ENCODE results near the gene AGBL4.

Gene AGBL4

GRCh38 chr1:48681476-48682305 is 1342.1 kb downstream of the AGBL4 start:
- DNase-seq (ENCODE audit: low read depth in 3 of 3), result no peak

DNA sequence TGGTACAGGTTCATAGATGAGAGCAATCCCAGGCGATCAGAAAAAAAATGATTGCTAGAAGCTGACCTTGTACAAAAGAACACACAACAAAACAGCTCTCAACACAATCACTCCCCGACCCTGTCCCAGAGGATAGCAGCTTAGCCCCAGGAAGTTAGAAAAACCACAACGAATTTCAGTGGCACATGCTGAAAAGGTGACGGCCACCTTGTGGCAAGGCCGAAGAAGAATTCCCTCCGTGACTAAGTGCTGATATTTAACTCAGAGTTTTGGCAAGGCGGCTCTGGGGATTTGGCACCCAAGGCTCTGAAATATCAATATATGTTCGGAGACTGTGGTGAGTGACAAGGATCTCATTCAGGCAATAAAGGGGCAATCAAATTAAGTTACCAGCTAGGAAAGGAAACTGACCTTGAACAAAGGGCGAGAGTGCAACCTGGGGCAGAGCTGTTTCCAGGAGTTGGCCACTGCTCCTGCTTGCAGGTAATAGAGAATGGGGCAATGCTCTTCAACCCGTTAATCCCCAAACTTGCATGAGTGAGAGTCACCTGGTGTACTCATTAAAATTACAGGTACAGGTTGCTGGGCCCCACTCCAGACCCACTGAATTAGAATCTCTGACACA is 1343.2 kb downstream of the AGBL4 start:
- DNase-seq (ENCODE audit: low read depth in 3 of 3), result no peak

GRCh38 chr1:48679859-48680258 is 1343.9 kb downstream of the AGBL4 start:
- no peak for DNase-seq (ENCODE audit: low read depth in 3 of 3)

DNA sequence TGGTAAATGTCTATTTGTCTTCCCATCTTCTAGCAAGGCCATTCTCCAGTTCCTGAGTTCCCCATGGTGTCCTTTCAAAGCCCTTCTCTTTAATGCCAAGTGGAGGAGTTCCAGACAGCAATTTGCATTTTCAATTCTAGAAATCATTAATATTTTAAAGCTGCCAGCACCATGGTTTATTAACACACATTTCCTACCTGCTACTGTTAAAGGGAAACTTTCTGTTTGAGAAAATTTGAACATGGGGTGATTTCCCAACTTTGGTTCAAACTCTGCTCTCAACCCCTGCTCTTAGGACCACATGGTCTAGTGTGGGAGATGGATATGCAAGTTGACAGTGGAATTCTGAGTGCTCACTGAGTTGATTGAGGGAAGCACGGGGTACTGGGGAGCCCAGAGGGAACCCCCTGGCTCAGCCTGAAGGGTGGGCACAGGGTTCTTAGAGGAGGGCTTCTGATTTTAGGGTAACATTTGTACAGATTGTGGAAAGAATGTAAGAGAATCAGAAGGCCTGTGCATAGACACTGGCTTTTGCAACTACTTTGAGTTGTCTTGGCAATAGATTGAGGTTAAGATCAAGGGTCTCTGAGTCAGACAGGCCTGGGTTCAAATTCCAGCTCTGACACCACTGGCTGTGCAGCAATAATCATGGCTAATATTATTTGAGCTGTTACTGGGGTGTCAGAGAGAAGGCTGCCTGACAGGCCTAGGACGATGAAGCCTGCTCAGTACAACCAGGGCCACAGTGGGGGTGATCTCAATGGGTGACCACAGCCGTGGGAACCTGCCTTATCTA is 1344.8 kb downstream of the AGBL4 start:
- no peak for DNase-seq (ENCODE audit: low read depth in 3 of 3)

DNA sequence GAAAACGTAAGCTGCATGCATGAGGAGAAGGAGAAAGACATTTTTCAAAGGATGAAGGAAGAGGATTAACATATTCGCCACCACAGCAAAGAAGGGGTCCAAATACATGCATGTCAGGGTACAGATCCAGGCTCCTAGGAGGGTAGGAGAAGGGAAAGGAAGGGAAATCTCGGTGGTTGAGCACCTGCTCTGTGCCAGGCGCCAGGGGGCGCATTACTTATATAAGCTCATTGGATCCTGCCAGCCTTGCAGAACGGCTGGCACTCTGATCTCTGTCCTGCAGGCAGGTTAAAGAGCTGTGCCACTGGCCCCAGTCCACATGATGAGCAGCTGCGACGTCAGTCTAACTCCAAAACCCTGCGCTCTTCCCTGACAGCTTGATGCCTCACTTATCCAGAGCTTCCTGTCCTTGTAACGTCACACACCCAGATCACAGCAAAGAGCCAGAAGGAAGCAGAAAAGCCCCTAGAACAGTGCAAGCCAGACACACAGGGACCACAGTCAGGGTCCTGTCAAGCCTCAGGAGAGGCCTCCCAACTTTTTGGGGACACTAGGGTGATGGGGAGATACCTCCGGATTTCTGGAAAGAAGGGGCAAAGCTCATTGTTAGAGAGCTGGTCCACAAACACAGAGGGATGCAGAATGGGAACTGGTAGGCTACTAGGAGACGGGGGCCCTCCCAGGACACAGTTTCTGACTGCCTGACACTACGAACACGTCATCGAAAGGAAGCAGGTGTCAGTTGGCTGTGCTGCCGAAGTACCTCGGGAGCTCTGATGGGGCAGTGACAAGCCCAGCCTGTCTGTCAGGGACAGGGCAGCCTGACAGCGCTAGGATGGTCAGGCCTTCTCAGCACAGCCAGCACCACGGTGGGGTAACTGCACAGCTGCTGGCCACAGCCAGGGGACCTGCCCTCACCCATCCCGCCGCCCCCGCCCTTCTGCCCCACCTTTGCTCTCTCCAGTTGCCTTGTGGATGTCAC is 1346.2 kb downstream of the AGBL4 start:
- DNase-seq (ENCODE audit: low read depth in 3 of 3), result peak in 1 of 3 experiments; percentile 38

DNA sequence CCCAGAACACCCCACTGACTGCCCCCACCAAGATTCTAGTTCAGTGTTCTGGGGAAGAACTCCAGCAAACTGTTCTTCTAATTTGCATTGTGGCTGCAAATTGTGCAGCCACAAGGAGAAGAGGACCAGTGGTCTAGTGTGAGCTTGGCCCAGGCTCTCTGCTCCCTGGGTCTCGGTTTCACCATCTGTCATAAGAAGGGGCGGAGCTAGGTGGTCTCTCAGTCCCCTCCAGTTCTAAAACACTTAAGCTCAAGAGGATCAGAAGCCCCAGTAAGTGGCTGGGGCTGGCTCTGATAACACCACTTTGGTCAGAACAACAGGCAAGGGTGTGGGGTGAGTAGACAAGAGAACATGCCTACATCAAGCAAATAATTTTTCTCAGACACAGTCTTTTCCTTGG is 1346.9 kb downstream of the AGBL4 start:
- no peak for DNase-seq (ENCODE audit: low read depth in 3 of 3)

DNA sequence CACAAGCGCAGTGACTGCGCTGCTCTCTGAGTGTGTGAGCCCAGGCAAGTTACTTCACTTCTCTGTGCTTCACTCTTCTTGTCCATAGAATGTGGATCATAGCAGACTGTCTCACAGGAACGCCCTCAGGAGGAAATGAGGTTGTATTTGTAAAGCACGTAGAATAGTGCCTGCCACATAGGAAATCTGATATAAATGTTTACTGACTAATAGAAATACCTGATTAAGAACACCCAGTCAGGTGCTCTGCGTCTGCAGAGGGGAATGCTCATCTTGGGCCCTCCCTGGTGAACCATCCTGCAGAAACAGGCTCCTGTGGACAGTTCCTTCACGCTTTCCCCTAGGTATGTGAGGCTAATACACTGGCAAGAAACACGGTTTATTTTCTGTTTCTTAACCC is 1347.4 kb downstream of the AGBL4 start:
- DNase-seq (ENCODE audit: low read depth in 3 of 3), result no peak

- DNase-seq (ENCODE audit: low read depth in 3 of 3), result no peak
Observed at GRCh38 chr1:48675251-48675650, 1348.5 kb downstream of the AGBL4 start.

DNA sequence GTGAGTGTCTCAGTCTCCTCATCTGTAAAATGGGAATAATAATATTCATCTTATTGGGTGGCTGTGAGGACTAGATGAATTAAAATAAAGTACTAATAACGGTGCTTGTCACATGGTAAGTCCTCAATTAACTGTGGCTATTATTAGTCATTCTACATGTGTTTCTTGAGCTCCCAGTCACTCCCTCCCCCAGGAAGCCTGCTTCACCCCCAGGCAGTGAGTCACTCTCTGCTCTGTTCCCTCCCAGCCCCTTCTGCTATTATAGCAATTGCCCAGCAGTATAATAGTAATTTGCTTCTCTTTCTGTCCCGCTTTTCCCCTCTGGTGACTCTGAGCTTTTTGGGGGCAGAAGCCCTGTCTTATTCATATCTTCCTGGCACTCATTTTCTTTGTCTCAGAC is 1349.1 kb downstream of the AGBL4 start:
- no peak for DNase-seq (ENCODE audit: low read depth in 3 of 3)

DNA sequence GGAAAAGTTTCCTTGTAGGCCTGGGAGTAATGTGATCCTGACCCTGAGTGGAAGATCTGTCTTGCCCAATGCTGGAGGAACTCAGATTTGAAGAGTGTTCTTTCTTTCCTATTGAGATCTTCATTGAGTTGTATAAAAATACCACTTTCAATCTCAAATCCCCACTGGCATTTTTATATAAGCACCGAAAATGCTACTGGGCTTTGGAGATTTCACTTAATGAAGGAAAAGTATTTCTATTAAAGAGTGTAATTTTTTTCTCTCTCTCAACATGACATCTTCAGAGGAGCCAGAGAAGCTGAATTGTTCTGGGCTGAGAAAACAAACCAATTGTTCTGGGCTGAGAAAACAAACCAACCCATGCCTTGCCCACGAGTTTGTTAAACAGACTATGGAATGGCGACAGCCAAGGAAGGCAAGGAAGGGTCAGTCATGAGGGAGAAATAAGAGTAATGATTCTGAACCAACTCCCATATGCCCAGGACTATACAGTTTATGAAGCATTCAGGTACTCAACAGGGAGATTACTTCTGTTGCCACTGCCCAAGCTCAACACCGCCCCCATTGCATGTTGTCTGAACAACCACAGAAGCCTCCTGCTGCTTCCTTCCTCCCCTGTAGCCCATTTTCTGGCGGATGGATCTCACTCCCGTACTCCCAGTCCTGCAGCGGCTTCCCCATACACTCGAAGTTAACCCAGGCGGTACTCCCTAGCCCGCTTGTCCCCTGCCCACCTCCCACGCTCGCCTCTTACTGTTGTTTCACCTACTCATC is 1350.2 kb downstream of the AGBL4 start:
- no peak for DNase-seq (ENCODE audit: low read depth in 3 of 3)

DNA sequence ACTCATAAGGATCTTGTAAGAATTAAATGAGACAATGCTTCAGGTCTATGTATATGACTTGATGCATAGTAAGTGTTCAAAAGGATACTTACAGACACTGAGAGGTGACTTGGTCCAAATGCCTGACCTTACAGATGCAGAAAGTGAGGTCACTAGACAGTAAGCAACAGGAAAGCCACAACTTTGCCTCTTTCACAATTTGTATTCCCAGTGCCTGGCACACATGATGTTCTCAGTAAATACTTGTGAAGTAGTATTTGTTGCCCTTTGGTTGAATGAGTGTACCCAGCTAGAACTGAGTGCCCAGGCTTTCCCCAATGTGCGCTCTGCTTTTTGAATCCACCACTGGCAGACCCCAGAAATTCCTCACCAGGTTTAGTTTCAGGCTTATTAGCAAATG is 1352.2 kb downstream of the AGBL4 start:
- no peak for DNase-seq (ENCODE audit: low read depth in 3 of 3)

GRCh38 chr1:48670234-48671020 is 1353.3 kb downstream of the AGBL4 start:
- DNase-seq (ENCODE audit: low read depth in 3 of 3), result no peak

- no peak for DNase-seq (ENCODE audit: low read depth in 3 of 3)
Observed at GRCh38 chr1:48668339-48668738, 1355.4 kb downstream of the AGBL4 start.

GRCh38 chr1:48667782-48668181 is 1356.0 kb downstream of the AGBL4 start:
- no peak for DNase-seq (ENCODE audit: low read depth in 3 of 3)

DNA sequence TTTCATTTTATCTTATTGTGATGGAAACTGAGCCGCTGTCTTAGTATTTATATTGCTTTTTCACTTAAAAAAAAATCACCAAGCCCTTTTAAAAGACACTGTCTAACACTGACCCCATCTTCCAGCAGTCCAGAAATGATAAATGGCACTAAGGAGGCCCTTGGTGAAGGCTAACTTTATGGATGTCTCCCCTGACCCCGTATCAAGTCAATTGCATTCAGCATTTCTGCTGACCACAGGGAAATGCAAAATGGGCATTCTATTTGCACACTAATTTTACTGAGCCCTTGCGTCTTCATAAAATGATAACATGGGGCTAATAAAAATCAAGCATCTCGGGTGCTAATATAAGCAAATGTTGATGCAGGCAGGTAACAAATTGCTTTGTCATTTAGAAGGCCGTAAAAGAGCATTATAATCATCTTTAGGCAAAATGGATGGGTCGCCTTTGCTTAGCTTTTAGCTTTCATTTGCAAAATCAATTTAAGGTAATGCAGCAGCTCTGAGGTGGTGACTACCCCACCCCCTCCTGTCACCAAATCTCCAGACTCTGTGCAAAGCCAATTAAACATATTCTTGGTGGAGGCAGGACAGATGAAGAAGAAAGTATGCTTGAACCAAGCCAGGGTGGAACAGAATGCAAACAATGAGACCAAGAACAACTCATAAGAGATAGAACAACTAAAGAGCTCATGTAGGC is 1357.9 kb downstream of the AGBL4 start:
- DNase-seq (ENCODE audit: low read depth in 3 of 3), result no peak

GRCh38 chr1:48661726-48662463 is 1361.9 kb downstream of the AGBL4 start:
- DNase-seq (ENCODE audit: low read depth in 3 of 3), result no peak

DNA sequence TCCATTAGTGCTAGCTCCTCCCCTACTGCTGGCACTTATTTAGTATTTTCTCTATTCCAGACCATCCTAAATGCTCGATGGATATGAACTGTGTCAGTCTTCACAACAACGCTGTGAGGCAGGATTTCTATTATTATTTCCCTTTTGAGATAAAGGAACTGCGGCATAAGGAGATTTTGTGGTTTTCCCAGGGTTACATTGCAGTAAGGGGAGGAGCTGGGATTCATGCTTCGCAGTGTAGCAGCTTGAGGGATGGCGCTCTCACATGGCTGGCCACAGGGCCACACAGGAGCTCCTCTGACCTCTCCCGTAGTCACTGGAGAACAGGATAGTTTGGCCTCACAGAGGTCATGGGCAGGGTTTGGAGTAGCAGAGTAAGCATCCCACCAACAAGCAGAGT is 1364.0 kb downstream of the AGBL4 start:
- DNase-seq (ENCODE audit: low read depth in 3 of 3), result no peak

DNA sequence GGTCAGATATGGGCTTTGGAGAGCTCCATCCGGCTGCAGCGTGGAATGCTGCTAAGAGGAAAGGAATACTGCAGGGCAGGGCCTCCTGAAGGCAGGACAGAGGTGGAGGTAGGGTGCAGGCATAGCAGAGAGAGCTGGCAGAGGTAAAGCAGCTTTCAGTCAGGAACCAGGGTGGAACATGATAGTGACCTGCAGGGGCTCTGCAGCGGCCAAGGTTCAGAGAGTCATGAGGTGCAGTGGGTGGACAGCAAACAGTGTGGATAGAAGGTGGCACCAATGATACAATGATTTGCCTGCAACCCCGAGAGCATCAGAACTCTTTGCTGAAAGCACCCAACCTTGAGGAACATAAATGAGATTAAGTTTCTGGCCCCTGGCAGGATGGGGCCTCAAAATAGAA is 1366.3 kb downstream of the AGBL4 start:
- DNase-seq (ENCODE audit: low read depth in 3 of 3), result no peak

Data from stimulated activated CD4-positive, alpha-beta T cell treated with anti-CD3 and anti-CD28 coated beads, TNF-alpha, amount 100 ng/mL, for 24 hours (primary cell).